ACHN (cell line): Measurements from ENCODE around the gene PKN1.
"Not testable (repeated sequence)": the region's sequence is repeated elsewhere in the genome, so short reads cannot be mapped to it uniquely, and the experiment has no call there.

ENCODE experiments used
- DNase-seq: peaks from one replicate; pipeline ENCODE4 v3.0.0-alpha.2; 2015
- in situ Hi-C: cut with HindIII; loops from 2 replicates; pipeline ENCODE4 v1.10.0; 2017; ENCODE audit warnings: low sequenced_read_pairs, low pct_ligation_motif_present, low pct_unique_long_range_greater_than_20kb

Gene PKN1

GRCh38 chr19:14432791-14433553, at the start of gene PKN1:
Gene PKN1 (plus strand): TSS chr19:14433306. CDS start chr19:14433522, 216 bp downstream.
- in situ Hi-C loops, result no loop called here
- peak; percentile 48 for DNase-seq

GRCh38 chr19:14383661-14384555, 49.2 kb upstream of the PKN1 start:
- DNase-seq, result peak; percentile 45
- in situ Hi-C loops, result no loop called here

GRCh38 chr19:14385492-14385891, 47.6 kb upstream of the PKN1 start:
- no peak for DNase-seq
- in situ Hi-C loops, result no loop called here

- no peak for DNase-seq
- in situ Hi-C loops, result no loop called here
These were observed 42.6 kb upstream of the PKN1 start for GRCh38 chr19:14390548-14390947.

- no peak for DNase-seq
- in situ Hi-C loops, result no loop called here
These were observed 41.8 kb upstream of the PKN1 start for GRCh38 chr19:14391156-14391821.

GRCh38 chr19:14393329-14393728, 39.8 kb upstream of the PKN1 start:
- DNase-seq, result no peak
- in situ Hi-C loops, result no loop called here

- no peak for DNase-seq
- in situ Hi-C loops, result no loop called here
These were observed 38.9 kb upstream of the PKN1 start for GRCh38 chr19:14394167-14394566.

GRCh38 chr19:14395262-14395661, 37.8 kb upstream of the PKN1 start:
- no peak for DNase-seq
- in situ Hi-C loops, result no loop called here

- in situ Hi-C loops, result no loop called here
- no peak for DNase-seq
These were observed 37.3 kb upstream of the PKN1 start for GRCh38 chr19:14395710-14396336.

GRCh38 chr19:14396730-14397129, 36.4 kb upstream of the PKN1 start:
- DNase-seq, in situ Hi-C loops: not testable (repeated sequence)

GRCh38 chr19:14397168-14397567, 35.9 kb upstream of the PKN1 start:
- in situ Hi-C loops, DNase-seq: not testable (repeated sequence)

GRCh38 chr19:14400951-14401431, 32.1 kb upstream of the PKN1 start:
- in situ Hi-C loops, result no loop called here
- DNase-seq, result peak; percentile 70

GRCh38 chr19:14401468-14402195, 31.5 kb upstream of the PKN1 start:
- DNase-seq, result no peak
- in situ Hi-C loops, result no loop called here

GRCh38 chr19:14402332-14403144, 30.6 kb upstream of the PKN1 start:
- in situ Hi-C loops, result no loop called here
- DNase-seq, result peak; percentile 75

GRCh38 chr19:14403145-14403930, 29.8 kb upstream of the PKN1 start:
- in situ Hi-C loops, DNase-seq: not testable (repeated sequence)

- DNase-seq, result no peak
- in situ Hi-C loops, result no loop called here
These were observed 28.8 kb upstream of the PKN1 start for GRCh38 chr19:14404312-14404711.
